Lower lobe of right lung (tissue), 2 donors: ENCODE data around the gene CA11. TPM values are rescaled to one million over a fixed set of nuclear protein-coding genes. Genes with fewer than 3 reads are reported as not detected.

Source experiments
- ATAC-seq, 2 donors: fragments of 200-7000 bp; cut with Tn5 transposase; one replicate each; pipeline ENCODE4 v1.9.1; 2020 to 2022; ENCODE audit warnings: mild to moderate bottlenecking in 2 of 2, moderate library complexity in 2 of 2
- DNase-seq: peaks from one replicate; pipeline ENCODE4 v3.0.0-alpha.2; 2020
- H3K27ac ChIP-seq: fragments of 200-600 bp; one replicate; pipeline ENCODE4 v1.8.0; 2022
- H3K27me3 ChIP-seq: fragments of 200-600 bp; one replicate; pipeline ENCODE4 v1.8.0; 2022; ENCODE audit warnings: low read depth
- H3K36me3 ChIP-seq: fragments of 200-600 bp; one replicate; pipeline ENCODE4 v1.8.0; 2022; ENCODE audit warnings: mild to moderate bottlenecking
- H3K4me1 ChIP-seq: fragments of 200-600 bp; one replicate; pipeline ENCODE4 v1.8.0; 2022
- H3K4me3 ChIP-seq: fragments of 200-600 bp; one replicate; pipeline ENCODE4 v1.8.0; 2022; ENCODE audit warnings: mild to moderate bottlenecking
- H3K9me3 ChIP-seq: fragments of 200-600 bp; one replicate; pipeline ENCODE4 v1.8.0; 2022
- CTCF ChIP-seq: fragments of 200-600 bp; IDR thresholded peaks from one replicate; pipeline ENCODE4 v1.8.0; 2022; ENCODE audit warnings: antibody characterized with exemption, mild to moderate bottlenecking
- intact Hi-C: fragments of 100-400 bp; cut with DNase I; formaldehyde crosslinking; loops from one replicate; pipeline ENCODE4 v1.11.0; 2022
- total RNA-seq: library from RNA; stranded (reverse); fragmentation: NEBNext Ultra II Directional; extraction: Animal tissue kit (Norgen Biotek cat#: 25700); gene quantifications from one replicate; pipeline ENCODE4 v1.2.1, GENCODE V29; 2021
- donor health status: DM: no; HTN: yes; CAD: no; lungs with severe emphysema.

Gene CA11
- total RNA-seq, 1 donor from 2014 or later: 7.8 TPM

- intact Hi-C loops: no loop called here
- ATAC-seq (no peak), DNase-seq (no peak)
- H3K4me3 ChIP-seq: no peak within 1 kb of the TSS
- H3K36me3 ChIP-seq: no peaks in the 10 kb centered on the region
- peaks cover 9% of the 10 kb centered on the region for H3K4me1 ChIP-seq
- TF ChIP-seq CTCF: no peak
- H3K9me3 ChIP-seq: no peaks in the 10 kb centered on the region
- no peak within 1 kb of the TSS for H3K27ac ChIP-seq
- H3K27me3 ChIP-seq: no peaks in the 10 kb centered on the region
These were observed 27.0 kb upstream of the CA11 start, which contains the start of gene NTN5 for GRCh38 chr19:48672994-48673393. Gene NTN5, minus strand, starts transcription at chr19:48673017. Its CDS starts 2,031 bp downstream, at chr19:48670986.

GRCh38 chr19:48671446-48671995 lies 25.5 kb upstream of the CA11 start:
- no peak for DNase-seq

GRCh38 chr19:48670699-48671445 lies 24.9 kb upstream of the CA11 start:
- H3K4me3 ChIP-seq: no peak overlapping the region
- intact Hi-C loops: no loop called here
- H3K9me3 ChIP-seq: no peaks in the 10 kb centered on the region
- H3K27ac ChIP-seq: no peak overlapping the region
- ATAC-seq: no peak
- H3K4me1 ChIP-seq: peaks cover 9% of the 10 kb centered on the region
- no peaks in the 10 kb centered on the region for H3K36me3 ChIP-seq
- no peaks in the 10 kb centered on the region for H3K27me3 ChIP-seq
- no peak for DNase-seq
- no peak for TF ChIP-seq CTCF

More at GRCh38 chr19:48671446-48671995, 25.5 kb upstream of the CA11 start:
- TF ChIP-seq CTCF: no peak
- no peaks in the 10 kb centered on the region for H3K36me3 ChIP-seq
- no peak overlapping the region for H3K27ac ChIP-seq
- intact Hi-C loops: no loop called here
- ATAC-seq: no peak
- peaks cover 9% of the 10 kb centered on the region for H3K4me1 ChIP-seq
- H3K27me3 ChIP-seq: no peaks in the 10 kb centered on the region
- H3K4me3 ChIP-seq: no peak overlapping the region
- H3K9me3 ChIP-seq: no peaks in the 10 kb centered on the region

- Histone ChIP-seq H3K36me3 (no peaks in the 10 kb centered on the region), H3K9me3 (no peaks in the 10 kb centered on the region), H3K27me3 (no peaks in the 10 kb centered on the region), H3K4me1 (peaks cover 3% of the 10 kb centered on the region), H3K27ac (no peak overlapping the region), H3K4me3 (no peak overlapping the region)
- ATAC-seq: no peak
- TF ChIP-seq CTCF: no peak
- intact Hi-C loops: no loop called here
- no peak for DNase-seq
These were observed 24.1 kb upstream of the CA11 start for GRCh38 chr19:48669903-48670668.

- no peaks in the 10 kb centered on the region for H3K4me1 ChIP-seq
- ATAC-seq (no peak), DNase-seq (no peak)
- intact Hi-C loops: no loop called here
- H3K27me3 ChIP-seq: no peaks in the 10 kb centered on the region
- H3K4me3 ChIP-seq: no peak overlapping the region
- no peaks in the 10 kb centered on the region for H3K9me3 ChIP-seq
- H3K27ac ChIP-seq: no peak overlapping the region
- no peak for TF ChIP-seq CTCF
- no peaks in the 10 kb centered on the region for H3K36me3 ChIP-seq
These were observed 22.8 kb upstream of the CA11 start for GRCh38 chr19:48668761-48669160.
